Measurements from ENCODE around the gene RHOXF2. TPM values are rescaled to one million over a fixed set of nuclear protein-coding genes. Genes with fewer than 3 reads are reported as not detected.
"Not testable (repeated sequence)": the region's sequence is repeated elsewhere in the genome, so short reads cannot be mapped to it uniquely, and the experiment has no call there.

RHOXF2 gene, protein sequence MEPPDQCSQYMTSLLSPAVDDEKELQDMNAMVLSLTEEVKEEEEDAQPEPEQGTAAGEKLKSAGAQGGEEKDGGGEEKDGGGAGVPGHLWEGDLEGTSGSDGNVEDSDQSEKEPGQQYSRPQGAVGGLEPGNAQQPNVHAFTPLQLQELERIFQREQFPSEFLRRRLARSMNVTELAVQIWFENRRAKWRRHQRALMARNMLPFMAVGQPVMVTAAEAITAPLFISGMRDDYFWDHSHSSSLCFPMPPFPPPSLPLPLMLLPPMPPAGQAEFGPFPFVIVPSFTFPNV
- polyA plus RNA-seq (2012; ENCODE audit: insufficient read depth, insufficient read length), result not detected

DNA sequence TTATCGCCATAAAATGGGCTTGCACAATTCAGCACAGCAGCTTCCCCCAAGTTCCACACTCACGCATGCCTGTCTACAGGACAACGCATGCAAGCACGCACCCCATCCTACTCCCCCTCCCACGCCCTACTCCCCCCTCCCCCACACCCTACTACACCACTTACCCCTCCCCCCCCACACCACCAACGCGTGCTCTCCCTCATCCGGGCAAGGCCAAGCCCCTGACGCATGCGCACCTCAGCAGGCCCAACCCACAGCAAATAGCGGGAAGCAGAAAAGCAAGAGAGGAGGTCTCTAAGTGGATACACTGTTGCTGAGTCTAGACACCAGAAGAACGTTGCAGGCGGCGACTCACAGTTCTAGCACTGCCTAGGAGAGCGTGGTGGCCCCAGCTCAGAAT lies at the start of gene RHOXF2:
Gene RHOXF2, plus strand, starts transcription at position 301 of the 400 bp plus-strand sequence. CDS start 138 bp downstream, outside the sequence.
- H3K4me3 ChIP-seq (ENCODE audit: low read length); DNase-seq (ENCODE audit: low read depth, low spot score): not testable (repeated sequence)

DNA sequence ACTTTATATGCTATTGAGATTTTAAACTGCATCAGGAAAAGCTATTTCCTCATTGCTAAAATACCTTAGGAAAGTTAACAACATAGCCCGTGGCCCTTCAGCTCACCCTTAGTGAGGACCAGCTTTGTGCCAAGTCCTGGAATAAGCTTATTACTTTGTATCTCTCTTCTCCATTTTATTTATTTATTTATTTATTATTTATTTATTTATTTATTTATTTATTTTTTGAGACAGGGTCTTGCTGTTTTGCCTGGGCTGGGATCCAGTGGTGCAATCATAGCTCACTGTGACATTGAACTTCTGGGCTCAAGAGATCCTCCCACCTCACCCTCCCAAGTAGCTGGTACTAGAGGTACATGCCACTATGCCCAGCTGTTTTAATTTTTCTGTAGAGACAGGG lies 49.0 kb upstream of the RHOXF2 start:
- H3K4me3 ChIP-seq (ENCODE audit: low read length), result no peak overlapping the region
- no peak for DNase-seq (ENCODE audit: low read depth, low spot score)

DNA sequence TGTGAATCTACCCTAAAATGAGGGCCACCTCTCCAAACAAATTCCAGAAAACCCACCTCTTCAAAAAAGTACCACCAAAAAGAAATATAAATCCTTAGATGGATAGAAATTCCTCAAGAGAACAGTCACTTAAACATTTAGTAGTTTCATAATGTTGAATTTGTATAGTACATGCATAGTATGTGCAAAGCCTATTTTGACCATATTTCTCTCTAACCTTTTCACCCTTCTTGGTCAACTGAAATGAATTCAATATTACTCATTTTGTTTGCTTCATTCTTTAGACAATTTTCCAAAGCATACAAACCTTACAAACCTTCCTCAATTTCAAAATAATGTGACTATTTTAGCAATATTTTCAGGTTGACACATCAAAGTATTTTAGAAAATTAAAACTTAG lies 46.8 kb upstream of the RHOXF2 start:
- DNase-seq (ENCODE audit: low read depth, low spot score), result no peak
- no peak overlapping the region for H3K4me3 ChIP-seq (ENCODE audit: low read length)

DNA sequence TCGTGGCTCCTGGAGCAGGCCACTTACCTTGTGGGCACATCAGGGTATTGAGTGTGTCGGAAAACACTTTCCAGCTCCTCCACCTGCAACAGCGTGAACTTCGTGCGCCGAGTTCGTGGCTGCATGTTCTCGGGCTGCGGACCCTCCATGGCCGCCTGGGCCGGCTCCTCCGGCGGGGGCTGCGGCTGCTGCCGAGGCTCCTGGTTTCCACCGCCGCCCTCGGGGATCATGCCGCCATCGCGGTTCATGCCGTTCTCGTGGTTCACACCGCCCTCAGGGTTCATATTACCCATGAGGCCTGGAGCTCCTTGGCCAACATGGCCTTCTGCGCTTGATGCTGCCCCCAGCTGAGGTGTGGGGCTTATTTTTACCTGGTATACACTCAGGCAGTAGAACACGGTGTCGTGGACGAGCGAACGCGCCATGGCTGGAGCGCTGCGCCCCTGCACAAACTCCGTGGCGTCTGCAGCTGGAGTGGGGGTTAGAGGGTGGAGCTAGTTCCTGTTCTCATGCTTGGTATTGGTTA lies 42.9 kb upstream of the RHOXF2 start, which contains the start of gene RHOXF1:
Gene RHOXF1, minus strand, starts transcription at position 476 of the 526 bp plus-strand sequence. Its CDS starts 51 bp downstream, at position 425.
- no peak within 1 kb of the TSS for H3K4me3 ChIP-seq (ENCODE audit: low read length)
- no peak for DNase-seq (ENCODE audit: low read depth, low spot score)

DNA sequence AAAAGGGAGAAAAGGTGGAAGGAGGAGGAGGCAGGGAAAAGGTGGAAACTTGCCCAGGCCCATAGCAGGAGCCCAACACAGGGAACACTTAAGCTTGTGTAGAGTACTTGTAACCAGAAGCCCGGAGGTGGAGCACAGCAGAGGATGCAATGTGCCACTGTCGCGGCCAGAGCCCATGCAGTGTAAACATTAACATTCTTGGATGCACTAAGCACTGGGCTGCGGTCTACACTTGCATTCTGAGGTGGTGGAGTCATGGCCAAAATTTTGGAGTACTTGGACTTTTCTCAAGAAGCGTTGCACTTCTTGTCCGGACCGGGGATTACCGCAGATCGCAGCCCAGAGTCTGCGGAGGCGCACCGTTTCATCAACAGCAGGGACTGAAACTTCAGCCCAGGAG lies 38.2 kb upstream of the RHOXF2 start:
- H3K4me3 ChIP-seq (ENCODE audit: low read length), result no peak overlapping the region
- no peak for DNase-seq (ENCODE audit: low read depth, low spot score)

DNA sequence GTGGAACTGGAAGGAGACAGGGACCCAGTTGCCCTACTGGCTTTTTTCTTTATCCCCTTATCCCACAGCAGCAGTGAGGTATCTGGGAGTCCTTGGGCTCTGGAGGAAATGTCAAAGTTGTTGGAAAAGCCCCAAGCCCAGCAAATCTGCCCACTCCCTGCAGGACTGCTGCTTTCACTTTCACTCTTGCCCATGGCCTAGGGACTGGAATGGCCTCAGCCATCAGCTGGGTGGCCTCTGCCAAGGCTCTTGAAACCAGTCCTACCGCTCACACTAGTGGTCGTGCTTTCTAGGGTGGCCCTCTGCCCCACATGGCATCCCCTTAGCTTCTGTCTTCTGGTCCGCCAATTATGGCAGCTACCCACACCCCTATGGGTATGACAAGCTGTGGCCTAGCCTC lies 33.0 kb upstream of the RHOXF2 start:
- no peak overlapping the region for H3K4me3 ChIP-seq (ENCODE audit: low read length)
- no peak for DNase-seq (ENCODE audit: low read depth, low spot score)

DNA sequence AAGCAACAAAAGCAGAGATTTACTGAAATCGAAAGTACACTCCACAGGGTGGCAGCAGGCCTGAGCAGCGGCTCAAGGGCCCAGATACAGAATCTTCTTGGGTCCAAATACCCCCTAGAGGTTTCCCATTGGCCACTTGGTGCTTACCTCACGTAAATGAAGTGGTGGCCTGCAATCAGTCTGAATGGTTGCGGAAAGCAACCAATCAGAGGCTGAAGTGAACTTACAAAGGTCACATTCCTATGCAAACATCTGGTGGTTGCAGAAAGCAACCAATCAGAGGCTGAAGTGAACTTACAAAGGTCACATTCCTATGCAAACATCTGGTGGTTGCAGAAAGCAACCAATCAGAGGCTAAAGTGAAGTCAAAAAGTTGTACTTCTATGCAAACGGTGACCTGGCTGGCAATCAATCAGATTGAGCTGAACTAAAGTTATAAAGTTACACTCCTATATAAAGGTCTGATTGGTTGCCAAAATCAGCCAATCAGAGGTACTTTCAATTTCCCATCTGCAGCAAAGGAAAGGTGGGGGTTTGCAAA lies 30.0 kb upstream of the RHOXF2 start:
- DNase-seq (ENCODE audit: low read depth, low spot score); H3K4me3 ChIP-seq (ENCODE audit: low read length): not testable (repeated sequence)

DNA sequence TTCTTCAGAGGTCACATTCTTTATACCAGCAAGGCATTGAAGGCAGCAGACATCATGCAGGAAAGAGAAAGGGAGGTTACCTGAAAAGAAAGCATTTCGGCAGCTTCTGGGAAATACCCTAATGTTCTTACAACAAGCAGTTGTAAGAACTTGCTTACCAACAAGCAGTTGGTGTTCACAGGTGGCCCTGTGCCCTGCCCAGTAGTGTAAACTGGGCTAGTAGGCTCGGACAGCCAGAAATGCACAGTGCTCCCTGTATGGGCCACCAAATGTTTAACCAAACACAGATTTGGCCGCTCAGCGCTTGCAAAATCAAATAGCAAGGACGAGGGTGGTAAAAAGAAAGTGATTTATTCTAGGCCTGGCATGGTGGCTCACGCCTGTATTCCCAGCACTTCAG lies 22.3 kb upstream of the RHOXF2 start:
- DNase-seq (ENCODE audit: low read depth, low spot score), result no peak
- no peak overlapping the region for H3K4me3 ChIP-seq (ENCODE audit: low read length)

DNA sequence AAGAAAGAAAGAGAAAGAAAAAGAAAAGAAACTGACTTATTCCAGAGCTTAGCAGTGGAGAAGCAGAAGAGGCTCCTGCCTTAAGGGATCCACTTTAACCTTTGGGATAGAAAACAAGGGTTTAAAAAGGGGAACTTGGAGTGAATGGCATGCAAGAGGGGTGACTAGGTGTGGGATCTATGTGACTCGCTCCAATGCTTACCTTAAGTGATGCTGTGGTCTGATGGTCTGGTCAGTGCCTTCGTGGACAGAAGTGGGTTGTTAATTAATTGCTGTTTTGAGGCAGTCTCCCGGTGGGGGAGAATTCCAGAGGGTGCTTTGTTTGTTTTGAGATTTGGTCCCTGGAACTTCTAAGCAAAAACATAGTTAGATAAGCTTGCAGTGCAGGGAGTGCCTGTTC lies 21.6 kb upstream of the RHOXF2 start:
- H3K4me3 ChIP-seq (ENCODE audit: low read length), result no peak overlapping the region
- no peak for DNase-seq (ENCODE audit: low read depth, low spot score)

DNA sequence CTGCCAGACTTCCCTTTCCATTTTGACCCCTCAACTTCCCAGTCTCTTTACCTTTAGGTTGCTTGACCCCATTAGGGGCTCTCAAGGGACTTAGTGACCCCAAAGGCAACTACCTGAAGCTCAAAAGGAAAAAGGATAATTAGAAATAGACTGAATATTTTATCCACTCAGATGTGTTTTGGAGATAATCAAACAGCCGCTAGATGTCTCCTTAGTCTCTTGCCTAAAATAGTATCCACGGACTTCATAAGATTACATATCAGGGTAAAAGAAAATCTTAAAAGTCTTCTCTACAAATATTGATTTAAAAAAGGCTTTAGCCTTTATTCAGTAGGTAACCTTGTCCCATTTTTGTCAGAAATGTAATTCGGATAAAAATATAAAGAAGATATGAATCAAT lies 21.0 kb upstream of the RHOXF2 start:
- no peak for DNase-seq (ENCODE audit: low read depth, low spot score)
- no peak overlapping the region for H3K4me3 ChIP-seq (ENCODE audit: low read length)

DNA sequence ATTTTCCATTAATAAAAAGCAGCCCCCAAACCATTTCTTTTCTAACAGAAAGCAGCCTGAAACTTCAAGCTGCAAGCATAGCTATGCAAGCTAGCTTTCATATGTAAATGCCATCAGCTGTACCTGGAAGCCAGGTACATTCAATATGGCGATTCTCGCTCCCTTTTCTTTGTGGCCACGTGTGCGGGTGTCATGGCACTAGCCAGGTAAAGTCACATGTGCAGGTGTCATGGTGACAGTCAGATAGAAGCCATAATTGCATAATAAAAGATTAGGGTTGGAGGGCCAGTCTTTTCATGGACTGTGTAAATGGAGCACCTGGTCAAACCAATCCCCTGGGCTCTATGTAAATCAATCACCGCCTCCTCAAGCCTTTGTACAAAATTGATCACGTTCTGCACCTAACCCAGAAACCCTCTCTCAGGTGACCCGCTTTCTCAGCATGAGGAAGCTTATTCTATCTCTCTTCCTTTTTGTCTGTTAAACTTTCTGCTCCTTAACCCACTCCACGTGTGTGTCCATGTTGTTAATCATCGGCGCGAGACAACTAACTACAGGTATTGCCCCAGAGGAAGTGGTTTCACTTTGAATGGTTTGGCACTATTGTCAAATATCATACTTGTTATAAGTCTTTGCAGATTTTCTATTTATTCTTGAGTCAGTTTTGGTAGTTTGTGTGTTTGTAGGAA lies 18.0 kb upstream of the RHOXF2 start:
- H3K4me3 ChIP-seq (ENCODE audit: low read length), result no peak overlapping the region
- no peak for DNase-seq (ENCODE audit: low read depth, low spot score)

DNA sequence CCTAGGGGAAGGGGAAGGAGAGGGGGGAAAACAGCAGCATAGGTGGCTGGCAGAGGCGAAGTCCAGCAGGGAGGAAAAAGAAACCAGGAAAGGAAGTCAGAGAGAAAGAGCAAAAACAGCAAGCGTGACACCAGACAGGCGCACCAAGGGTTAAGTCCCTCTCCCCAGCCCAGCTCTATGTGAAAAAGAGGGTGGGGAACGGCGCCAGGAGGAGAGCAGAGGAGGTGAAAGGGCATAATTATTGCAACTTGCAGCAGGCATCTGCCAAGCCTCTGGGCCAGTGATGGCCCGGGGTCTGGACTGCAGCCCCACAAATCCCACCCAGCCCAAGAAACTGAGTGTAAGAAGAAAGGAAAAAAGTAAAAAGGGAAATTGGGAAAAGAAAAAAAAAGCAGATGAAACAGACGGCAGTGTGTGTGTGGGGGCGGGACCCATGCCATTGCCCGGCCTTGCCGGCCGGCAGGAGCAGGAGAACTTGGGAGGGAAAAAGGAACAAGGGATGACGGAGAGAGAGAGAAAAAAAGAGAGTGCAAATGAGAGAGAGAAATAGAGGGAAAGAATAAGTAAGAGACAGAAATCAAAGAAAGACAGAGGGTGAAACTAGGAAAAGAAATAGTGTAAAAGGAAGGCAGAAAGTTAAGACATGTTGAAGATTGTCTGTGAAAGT lies 14.1 kb upstream of the RHOXF2 start:
- no peak for DNase-seq (ENCODE audit: low read depth, low spot score)
- H3K4me3 ChIP-seq (ENCODE audit: low read length), result no peak overlapping the region

DNA sequence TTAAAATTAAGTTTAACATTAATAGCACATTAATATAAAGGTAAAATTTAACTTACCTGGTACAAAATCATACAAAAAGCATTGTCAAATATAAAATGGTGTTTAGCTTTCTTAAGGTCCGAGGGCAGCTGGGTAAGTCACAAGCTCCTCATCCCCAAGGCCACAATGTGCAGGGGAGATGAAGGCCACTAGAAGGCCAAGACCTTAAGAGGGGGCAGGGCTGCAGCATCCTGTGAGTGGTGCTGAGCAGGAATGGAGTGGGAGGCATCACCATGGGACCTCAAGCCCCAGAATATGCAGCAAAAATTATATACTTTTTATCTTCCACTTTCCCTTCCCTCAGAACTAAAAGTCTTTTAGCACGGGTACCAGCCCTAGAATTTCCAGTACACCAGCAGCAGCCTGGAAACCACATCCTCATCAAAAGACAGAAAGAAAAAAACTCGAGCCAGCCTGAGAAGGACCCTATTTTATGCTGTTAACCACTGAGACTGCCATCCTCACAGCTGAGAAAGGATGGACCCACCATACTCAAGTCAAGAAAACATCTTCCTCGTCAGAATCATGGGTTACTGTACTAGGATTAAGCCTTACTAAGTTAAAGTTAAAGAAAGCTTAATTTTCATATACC lies 13.0 kb upstream of the RHOXF2 start:
- DNase-seq (ENCODE audit: low read depth, low spot score), result peak; percentile 70
- no peak overlapping the region for H3K4me3 ChIP-seq (ENCODE audit: low read length)

DNA sequence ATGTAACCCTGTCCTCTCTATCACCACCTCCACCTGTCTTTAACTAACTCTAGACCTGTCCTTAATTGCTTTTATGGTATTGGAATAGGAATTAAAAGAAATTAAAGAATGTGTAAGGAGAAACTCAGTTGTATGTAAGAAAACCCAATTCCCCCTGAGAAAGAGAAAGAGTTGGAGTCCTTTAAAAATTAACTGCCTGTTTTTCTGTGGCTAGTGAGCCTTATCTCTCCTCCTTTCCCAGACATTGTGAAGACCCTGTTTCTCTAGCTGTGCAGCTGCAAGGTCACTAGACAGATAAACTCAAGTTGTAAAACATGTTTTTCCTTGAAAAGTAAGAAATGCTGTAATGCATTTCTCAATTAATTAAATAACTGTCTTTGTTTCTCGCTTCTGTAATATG lies 12.1 kb upstream of the RHOXF2 start:
- not testable (repeated sequence) for H3K4me3 ChIP-seq (ENCODE audit: low read length); DNase-seq (ENCODE audit: low read depth, low spot score)

DNA sequence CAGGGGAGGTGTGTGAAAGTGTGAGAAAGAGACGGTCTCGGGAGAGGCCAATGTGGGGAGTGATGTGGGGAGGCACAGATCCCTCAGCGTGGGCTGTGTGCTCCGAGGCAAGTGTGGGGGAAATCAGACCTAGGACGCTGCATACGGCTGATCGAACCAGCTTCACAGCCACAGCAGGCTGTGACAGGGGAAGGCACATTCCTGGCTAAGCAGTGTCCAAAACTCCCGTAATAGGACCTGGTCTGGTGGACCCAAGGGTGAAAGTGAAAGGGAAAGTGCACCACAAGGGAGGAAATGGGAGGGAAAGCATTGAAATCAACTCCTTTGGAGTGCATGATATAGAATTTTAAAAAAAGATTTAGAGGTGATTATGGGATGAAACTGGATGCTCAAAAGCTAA lies 10.9 kb upstream of the RHOXF2 start:
- DNase-seq (ENCODE audit: low read depth, low spot score), result no peak
- no peak overlapping the region for H3K4me3 ChIP-seq (ENCODE audit: low read length)

DNA sequence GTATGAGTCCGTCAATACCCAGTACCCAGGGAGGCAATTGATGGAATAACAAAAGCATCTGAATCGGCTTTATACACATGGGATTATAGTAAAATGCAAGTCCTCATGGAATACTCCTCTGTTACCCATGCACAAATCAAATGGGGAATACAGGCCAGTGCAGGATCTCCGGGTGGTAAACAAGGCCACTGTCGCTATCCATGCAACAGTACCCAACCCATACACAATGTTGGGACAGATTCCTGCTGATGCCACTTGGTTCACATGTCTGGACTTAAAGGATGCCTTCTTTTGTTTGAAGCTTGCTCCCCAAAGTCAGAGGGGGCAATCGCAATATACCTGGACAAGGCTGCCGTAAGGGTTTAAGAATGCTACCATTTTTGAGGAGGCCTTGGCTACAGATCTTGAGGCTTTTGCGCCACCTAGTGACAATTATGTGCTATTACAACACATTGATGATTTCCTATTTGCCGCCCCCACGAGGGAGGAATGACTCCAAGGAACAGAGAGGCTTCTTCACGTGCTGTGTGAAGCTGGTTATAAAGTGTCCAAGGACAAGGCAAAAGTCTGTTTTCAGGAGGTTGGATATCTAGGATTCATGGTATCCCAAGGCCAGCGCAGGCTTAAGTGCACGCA lies 8.2 kb upstream of the RHOXF2 start:
- not testable (repeated sequence) for H3K4me3 ChIP-seq (ENCODE audit: low read length); DNase-seq (ENCODE audit: low read depth, low spot score)

DNA sequence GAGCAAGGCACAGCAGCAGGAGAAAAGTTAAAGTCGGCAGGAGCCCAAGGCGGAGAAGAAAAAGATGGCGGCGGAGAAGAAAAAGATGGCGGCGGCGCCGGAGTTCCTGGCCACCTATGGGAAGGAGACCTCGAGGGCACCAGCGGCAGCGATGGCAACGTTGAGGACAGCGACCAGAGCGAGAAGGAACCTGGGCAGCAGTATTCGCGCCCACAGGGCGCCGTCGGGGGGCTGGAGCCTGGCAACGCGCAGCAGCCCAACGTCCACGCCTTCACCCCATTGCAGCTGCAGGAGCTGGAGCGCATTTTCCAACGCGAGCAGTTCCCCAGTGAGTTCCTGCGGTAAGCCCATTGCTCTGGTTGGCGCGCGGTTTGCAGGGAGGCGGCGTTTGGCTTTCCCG lies 673 bp downstream of the RHOXF2 start:
- not testable (repeated sequence) for DNase-seq (ENCODE audit: low read depth, low spot score); H3K4me3 ChIP-seq (ENCODE audit: low read length)

DNA sequence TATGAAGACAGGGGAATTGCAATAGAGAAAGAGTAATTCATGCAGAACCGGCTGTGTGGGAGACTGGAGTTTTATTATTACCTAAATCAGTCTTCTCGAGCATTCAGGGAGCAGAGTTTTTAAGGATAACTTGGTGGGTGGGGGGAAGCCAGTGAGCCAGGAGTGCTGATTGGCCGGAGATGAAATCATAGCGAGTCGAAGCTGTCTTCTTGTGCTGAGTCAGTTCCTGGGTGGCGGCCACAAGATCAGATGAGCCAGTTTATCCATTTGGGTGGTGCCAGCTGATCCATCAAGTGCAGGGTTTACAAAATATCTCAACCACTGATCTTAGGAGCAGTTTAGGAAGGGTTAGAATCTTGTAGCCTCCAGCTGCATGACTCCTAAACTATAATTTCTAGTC lies 34.8 kb downstream of the RHOXF2 start:
- not testable (repeated sequence) for H3K4me3 ChIP-seq (ENCODE audit: low read length)

DNA sequence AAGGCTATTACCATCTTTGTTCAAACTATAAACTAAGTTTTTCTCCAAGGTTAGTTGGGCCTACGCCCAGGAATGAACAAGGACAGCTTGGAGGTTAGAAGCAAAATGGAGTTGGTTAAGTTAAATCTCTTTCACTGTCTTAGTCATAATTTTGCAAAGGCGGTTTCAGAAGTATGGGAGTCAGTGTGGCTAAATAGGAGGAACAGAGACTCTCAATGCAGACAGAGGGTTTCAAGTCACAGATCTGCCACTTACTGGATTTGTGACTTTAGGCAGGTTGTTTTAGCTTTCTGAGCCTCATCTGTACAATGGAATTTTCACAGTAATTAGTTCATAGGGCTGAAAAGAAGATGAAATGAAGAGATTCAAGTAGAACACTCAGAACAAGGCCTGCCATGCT lies 35.3 kb downstream of the RHOXF2 start:
- H3K4me3 ChIP-seq (ENCODE audit: low read length); DNase-seq (ENCODE audit: low read depth, low spot score): not testable (repeated sequence)

More for the DNA sequence above, 34.8 kb downstream of the RHOXF2 start:
- DNase-seq (ENCODE audit: low read depth, low spot score), result not testable (repeated sequence)

All from Jurkat, Clone E6-1 (cell line).